UCSD-AML1 (cell line): ENCODE data around the gene TPO.
"Not testable (repeated sequence)": the region's sequence is repeated elsewhere in the genome, so short reads cannot be mapped to it uniquely, and the experiment has no call there.

ENCODE experiments used
- DNase-seq: peaks from one replicate; lab custom pipeline; 2025; ENCODE audit not compliant: unreplicated experiment; lab: John Stamatoyannopoulos, UW

The TPO gene

DNA sequence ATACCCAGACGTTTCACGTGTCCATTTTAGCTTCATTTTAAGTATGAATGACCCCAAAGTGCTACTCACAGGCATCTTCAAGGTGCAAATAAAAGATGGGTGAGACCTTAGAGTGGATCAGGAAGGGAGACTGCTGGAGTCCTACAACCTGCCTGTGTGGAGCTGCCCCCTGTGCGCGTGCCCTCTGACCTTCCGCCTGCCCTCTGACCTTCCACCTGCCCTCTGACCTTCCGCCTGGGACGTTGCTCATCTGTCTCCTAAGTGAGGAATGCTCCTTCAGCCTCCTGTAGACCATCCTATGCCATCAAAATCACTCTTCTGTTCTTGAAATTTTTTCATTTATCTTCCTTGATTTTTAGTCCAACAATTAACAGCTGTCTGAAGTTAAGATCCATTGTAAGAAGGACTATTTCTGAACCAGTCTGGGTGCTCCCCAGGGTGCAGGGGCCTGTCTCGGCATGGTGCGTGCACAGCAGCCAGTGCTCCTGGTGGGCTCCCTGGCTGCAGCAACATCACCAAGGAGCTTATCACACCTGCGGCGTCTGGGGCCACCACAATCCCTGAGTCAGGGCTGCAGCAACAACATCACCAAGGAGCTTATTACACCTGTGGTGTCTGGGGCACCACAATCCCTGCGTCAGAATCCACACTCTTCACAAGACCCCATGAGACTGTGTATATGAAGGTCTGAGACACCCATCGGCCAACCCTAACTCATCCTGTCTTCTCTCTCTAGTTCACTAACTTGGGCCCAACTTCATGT, 86.0 kb downstream of the TPO start:
- DNase-seq: no peak

DNA sequence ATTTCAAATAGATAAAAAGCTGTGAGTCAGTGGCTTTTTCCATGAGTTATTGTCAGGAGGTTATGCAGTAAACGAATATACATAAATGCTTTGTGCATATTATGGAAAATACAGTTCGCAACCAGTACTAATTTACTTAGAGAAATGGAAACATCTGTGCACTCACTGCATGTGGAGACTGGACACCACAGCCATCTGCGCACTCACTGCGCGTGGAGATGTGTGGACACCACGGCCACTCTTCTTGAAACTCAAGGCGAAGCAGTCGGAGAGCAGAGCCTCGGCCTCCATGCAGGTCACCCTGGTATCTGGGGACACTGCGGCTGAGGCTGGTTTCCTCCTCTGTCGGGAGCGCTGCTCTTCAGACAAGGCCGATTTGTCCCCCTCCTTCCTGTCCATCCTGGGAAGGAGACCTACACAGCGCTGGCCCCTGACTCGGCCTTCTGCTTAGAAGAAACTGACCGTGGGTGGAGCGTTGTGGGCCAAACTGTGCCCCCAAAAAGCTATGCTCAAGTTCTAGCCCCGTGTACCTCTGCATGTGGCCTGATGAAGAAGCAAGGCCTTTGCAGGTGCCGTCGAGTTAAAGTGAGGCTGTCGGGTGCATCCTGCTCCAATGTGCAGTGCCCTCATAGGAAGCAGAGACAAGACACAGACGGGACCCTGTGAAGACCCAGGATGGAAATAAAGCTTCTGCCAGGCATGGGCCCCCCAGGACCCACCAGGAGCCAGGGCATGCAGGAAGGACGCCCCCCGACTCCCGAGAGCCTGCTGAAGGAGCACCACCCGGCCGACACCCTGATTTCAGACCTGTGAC, 88.0 kb downstream of the TPO start:
- DNase-seq: no peak

DNA sequence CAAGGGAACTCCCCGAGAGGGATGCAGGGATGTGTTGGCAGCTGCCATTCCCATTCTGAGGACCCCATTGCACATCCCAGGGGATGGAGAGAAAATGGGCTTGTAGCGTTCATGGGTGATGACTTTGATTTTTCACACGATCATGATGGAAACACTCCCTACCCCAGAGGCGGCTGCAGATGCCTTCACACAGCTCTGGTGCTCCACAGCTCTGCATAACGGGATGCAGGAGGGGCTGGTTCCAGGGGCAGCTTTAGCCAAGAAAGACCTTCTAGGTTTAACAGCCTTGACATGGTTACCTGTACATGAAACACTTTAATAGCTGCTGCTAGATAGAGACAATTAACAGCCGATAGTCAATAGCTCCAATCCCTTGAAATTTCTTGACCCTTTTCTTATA, 88.7 kb downstream of the TPO start:
- no peak for DNase-seq

DNA sequence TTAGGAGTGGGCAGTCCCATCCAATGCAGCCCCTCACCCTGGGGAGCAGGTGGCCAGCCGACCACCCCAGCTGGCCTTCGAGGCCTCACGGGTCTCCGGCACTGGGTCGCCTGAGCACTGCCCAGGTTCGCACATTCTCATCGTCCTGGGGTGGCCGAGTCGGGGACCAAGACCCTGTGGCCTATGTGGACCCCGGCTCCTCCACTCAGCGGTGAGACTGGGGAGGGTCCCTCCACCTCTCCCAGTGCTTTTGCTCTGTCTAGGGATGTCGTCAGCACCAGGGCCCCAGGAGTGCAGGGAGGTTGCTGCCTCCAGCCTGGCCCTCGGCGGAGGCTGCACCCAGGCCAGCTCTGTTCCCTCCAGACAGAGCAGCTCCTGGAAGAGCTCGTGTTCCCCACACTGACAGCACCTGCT, 89.6 kb downstream of the TPO start:
- no peak for DNase-seq

DNA sequence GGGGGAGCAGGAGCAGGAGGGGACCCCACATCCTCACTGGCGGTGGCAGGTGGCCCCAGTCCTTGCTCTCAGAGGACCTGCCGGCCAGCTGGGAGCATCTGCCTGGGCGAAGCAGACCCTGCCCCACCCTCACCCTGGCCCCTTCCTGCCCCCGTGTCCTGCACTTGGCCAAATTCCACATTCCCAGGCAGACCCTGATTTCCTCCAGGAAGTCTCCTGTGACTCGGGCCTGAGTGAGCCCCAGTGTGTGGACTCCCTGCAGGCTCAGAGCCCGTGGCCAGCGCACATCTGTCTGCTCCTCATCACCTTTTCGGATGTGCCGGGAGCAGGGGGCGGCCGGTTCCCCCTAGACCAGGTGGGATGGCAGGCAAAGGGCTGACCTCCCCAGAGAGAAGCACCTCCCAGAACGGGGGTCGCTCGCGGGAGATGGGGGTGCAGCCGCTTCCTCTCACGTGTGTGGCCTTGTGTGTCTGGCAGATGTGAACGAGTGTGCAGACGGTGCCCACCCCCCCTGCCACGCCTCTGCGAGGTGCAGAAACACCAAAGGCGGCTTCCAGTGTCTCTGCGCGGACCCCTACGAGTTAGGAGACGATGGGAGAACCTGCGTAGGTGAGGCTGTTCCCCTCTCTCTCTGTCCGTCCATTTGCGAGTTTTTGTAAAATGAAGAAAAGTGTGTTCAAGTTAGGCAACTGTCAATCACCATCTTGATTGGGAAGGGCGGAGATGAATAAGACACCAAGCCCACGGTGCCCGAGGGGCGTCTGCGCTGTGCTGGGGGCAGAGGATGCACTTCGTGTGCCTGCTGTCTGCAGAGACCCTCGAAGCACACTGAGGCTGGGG, 90.4 kb downstream of the TPO start:
- no peak for DNase-seq

DNA sequence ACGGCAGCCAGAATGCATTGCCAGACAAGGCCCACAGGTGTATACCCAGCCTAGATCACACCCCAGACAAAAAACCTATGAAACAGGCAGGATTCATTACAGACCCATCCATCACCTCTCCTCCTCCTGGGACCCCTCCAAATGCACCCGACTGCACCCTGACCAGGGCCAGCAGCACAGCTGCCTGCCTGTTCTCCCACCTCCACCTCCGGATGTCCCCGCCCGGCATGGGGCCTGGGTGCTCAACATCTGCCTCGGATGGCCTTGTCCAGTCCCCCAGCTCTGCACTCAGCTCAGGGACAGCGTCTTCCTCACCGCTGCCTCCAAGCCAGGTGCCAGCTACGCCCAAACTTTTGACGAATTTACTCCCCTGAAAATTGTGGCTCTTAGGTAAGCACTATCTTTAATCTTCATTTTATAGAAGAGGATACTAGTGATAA, 91.1 kb downstream of the TPO start:
- DNase-seq: no peak

DNA sequence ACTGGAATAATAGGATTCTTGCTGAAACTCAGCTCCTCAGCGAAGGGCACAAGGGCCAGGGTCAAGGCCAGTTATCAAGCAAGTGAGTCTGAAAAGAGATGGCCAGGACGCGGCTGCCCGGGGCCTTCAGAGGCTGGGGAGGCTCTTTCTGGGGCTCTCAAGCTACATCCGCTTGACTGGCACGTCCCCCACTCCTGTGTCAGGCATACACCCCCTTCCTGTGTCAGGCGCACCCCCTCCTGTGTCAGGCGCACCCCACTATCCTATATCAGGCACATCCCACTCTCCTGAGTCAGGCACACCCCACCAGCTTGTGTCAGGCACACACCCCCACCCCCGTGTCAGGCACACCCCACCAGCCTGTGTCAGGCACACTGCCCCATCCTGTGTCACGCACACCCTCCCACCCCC, 91.8 kb downstream of the TPO start:
- DNase-seq: no peak

DNA sequence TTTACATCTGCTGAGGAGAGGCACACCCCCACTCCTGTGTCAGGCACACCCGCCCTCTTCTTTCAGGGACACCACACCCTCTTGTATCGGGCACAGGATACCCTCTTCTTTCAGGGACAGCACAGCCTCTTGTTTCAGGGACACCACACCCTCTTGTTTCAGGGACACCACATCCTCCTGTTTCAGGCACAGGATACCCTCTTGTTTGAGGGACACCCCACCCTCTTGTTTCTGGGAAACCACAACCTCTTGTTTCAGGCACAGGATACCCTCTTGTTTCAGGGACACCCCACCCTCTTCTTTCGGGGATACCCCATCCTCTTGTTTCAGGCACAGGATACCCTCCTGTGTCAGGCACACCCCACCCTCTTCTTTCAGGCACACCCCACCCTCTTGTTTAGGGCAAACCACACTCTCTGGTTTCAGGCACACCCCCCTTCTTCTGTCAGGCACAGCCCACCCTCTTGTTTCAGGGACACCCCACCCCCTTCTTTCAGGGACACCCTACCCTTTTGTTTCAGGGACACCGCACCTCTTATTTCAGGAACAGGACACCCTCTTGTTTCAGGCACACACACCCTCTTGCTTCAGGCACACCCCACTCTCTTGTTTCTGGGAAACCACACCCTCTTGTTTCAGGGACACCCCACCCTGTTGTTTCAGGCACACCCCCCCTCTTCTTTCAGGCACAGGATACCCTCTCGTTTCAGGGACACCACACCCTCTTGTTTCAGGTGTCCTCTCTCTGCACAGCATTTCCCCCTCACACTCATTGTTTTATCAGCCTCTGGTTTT, 96.2 kb downstream of the TPO start:
- DNase-seq: no peak

DNA sequence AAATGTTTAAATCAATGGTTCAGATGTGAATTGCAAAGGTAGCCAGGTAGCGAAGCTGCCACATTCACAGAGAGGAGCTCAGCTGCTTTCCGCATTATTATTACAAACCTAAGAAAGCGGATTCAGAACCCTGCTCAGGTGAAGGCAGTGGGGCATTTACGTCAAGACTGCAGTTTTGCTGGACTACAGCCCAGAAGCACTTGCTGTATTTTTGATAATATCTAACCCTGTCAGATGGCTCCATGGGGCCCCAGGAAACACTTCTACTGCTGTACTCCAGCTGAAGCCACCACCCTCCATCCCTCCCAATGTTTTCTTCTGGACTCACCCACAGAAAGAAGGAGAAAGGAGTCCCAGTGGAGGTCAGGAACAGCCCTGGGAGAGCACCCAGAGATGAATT, 96.9 kb downstream of the TPO start:
- no peak for DNase-seq

DNA sequence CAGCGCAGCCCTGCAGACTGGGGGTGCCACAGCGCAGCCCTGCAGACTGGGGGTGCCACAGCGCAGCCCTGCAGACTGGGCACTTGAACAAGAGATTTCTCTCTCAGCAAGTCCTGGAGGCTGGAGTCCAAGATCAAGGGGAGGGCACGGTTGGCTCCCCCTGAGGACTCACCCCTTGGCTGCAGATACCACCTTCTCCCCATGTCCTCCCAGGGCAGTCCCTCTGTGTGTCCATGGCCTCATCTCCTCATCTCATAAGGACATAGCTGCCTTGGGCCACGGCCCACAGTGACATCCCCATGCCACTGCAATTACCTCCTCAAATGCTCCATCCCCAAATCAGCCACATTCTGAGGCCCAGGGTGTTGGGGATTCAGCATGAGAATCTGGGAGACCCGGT, 98.2 kb downstream of the TPO start:
- no peak for DNase-seq

DNA sequence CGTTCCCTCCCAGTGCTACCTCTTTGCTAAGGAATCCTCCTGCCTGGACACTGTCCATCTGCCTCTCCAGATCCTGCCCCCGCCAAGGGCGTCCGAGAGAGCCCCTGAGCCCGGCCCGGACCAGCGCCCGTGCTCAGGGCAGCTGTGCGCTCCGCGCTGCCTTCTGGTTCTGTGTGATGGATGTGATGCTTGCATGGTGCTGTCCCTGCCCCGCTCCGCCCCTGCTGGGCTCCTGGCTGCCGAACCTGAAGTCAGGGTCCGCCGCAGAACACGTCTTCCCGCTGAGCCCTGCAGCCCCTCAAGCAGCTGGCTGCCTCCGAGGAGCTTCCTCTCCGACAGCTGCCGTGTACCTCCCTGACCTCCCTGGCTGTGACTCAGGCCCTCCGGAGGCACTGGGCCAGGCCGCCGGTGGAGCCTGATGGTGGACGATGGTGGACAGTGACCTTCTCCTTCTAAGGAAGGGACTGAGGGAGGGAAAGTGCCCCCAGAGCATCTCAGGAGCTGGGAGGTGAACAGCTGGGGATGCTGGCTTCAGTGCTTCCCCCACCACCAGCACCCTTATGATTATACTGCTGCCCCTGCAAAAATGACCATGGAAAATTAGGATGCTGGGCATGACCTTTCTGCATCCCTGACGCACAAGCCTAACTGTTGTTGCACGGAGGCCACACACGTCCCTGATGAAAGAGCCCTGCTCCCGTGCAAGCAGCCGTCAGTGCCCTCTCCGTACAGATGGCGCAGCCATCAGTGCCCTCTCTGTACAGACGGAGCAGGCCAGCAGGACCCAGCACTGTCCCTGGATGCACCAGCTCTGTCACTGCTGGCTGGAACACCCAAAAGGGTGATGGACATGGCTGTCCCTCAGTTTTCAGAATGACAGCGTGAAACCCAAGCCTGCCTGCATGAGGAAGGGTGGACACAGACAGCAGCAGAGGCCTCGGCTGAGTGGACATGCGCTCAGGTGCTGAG, 99.3 kb downstream of the TPO start:
- DNase-seq: no peak

DNA sequence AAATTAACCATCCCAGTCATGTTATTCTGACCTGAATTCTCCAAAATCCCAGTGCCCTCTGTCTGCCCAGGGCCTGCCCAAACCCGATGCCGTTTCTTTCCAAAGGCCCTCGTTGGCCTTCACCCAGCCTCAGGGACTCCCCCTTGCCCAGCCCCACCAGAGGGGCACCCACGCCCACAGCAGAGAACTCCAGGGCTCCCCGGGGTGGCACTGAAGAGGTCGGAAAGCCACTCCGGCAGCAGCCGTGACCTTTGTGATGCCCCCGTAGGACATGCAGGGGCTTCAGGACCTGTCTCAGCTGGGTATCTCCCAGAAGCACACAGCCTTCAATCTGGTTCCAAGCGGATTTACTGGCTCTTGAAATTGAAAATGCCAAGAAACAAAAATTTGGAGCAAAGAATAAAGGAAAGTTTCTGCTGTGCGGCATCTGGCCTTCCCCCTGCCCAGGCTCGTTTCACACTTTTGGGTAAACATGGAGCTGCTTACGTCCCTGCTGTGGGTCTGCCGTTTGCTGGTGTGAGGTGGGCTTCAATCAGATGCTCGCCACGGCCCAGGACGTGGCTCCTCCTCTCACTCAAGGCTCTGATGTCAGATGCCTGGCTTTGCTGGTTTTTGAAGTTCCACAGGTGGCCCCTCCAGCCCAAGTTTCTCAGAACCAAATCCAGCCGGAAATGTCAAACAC, 101.3 kb downstream of the TPO start:
- no peak for DNase-seq

DNA sequence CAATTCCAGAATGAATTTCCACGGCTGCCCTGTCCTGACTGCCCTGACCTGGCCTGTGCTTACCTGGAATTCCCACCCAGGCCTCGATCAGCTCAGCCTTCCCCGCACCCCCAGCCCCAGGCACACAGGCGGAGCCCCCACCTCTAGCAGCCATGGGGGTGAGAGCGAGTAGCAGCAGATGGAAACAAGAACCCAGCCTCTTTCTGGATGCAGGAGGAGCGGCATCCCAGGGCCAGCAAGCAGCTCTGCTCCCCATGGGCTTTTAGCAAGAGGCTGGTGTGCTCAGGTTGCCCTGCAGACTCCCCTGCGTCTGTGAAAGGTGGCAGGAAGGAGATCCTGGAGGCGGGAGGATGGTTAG, 101.8 kb downstream of the TPO start:
- DNase-seq: no peak

DNA sequence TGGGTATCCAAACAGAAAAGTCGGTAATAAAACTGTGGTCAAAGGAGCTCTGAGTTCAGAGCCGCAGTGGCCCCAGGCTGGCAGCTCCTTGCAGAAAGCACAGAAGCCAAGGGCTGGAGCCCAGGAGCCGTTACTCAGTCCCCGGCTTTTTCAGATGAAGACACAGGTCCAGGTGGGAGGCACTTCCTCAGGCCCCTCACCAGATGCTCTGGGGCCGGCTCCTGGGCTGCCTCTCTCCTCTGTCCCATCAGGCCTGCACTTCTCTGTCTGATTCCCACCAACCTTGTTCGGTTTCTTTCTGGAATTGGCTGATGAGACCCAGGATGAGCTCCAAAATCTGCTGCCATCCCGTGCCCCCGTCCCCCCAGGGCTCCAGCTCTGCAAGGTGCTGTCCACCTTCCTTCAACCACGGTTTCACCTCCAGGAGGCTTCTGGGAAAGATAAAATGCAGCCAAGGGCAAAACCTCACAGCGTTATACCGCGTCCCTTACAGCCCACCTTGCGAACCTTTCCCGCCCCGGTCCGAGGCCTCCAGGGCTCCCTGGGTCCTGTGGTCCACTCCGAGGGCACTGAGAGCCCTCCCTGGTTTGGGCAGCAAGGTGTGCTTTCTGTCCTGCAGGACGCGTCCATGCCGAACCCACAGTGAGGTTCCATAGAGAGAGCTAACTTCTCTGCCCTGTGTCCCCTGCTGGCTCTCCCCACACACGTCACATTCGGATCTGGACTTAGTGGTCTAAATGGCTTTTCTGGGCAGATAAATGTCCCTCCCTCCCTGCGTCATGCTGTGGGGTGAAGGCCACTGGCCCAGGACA, 102.9 kb downstream of the TPO start:
- no peak for DNase-seq

DNA sequence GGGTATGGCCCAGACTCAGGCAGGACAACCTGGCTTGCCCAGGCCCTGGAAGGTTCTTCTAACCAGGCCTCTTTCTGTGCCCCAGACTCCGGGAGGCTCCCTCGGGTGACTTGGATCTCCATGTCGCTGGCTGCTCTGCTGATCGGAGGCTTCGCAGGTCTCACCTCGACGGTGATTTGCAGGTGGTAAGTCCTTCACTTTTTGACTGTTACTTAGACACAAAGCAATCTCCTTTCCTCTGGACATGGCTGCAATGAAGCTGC, 103.5 kb downstream of the TPO start:
- no peak for DNase-seq

DNA sequence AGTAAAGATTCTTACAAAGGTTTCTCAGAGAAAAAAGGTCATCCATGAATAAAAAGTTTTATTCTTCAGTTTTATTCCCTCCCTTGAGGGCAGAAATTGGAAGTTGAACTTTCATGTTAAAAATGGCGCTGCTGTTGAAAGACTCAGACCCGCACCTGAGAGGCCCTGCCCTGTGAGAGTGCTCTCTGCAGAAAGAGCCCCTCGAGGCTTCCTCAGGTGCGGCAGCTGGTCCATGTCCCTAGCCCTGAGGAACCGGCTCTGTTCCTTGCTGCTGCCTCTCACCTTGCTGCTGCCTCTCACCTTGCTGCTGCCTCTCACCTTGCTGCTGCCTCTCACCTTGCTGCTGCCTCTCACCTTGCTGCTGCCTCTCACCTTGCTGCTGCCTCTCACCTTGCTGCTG, 104.0 kb downstream of the TPO start:
- not testable (repeated sequence) for DNase-seq

DNA sequence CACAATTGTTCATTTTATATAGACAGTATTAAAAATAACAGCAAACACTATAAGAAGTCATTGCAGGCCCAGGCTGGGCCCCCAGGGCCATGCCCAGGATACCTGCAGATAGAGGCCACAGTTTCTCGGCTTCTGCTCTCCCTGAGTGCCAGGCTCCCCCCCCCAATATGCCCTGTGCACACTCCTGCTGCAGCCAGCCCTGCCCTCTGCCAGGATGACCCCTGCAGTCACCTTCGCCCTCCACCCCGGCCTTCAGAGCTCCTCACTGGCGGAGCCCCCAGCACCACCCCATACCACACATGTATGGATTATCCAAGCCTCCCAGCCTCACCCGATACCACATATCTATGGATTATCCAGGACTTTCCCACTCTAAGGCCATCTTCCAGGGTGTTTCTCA, 104.5 kb downstream of the TPO start:
- DNase-seq: no peak

DNA sequence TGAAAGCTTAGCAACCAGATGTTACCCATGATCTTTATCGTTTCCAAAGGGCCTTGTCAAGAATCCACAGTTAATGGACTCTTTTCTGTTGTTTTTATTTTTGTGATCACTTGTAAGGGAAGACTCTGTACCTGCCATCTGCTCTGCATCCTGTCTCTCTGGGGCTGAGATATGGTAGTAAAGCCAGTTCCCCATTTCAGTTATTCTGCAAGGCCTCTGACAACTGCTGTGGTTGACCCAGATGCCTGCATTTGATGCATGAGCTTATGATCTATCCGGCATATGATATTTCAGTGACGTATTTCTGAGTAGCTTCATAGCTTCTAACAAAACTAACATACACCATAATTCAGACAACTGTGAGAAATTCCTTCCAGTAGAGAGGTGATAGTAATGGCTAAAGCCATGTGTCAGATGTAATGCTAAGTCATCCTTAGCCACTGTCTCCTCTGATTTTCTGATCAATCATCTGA, 105.1 kb downstream of the TPO start:
- DNase-seq: no peak
